Astrocyte of the spinal cord (primary cell): ENCODE measurements around the gene FLRT2.

Experiments
- DNase-seq: peaks from one replicate; pipeline ENCODE4 v3.0.0; 2011; ENCODE audit warnings: low read depth, low spot score
- H3K4me3 ChIP-seq: 2 replicates; pipeline ENCODE4 v1.5.1; 2011; ENCODE audit warnings: low read depth, mild to moderate bottlenecking, low read length, moderate library complexity
- in situ Hi-C: cut with HindIII; loops from 2 replicates; pipeline ENCODE4 v1.10.0; 2017; ENCODE audit warnings: low sequenced_read_pairs
- TF ChIP-seq, protein P1 (sequence below): IDR thresholded peaks from 2 replicates; pipeline ENCODE4 v1.5.1; 2012; ENCODE audit warnings: low read depth, mild to moderate bottlenecking, low read length, inconsistent platforms

Gene FLRT2

GRCh38 chr14:85581691-85582090 is 51.7 kb downstream of the FLRT2 start:
- in situ Hi-C loops: no loop called here
- TF ChIP-seq, protein P1, sequence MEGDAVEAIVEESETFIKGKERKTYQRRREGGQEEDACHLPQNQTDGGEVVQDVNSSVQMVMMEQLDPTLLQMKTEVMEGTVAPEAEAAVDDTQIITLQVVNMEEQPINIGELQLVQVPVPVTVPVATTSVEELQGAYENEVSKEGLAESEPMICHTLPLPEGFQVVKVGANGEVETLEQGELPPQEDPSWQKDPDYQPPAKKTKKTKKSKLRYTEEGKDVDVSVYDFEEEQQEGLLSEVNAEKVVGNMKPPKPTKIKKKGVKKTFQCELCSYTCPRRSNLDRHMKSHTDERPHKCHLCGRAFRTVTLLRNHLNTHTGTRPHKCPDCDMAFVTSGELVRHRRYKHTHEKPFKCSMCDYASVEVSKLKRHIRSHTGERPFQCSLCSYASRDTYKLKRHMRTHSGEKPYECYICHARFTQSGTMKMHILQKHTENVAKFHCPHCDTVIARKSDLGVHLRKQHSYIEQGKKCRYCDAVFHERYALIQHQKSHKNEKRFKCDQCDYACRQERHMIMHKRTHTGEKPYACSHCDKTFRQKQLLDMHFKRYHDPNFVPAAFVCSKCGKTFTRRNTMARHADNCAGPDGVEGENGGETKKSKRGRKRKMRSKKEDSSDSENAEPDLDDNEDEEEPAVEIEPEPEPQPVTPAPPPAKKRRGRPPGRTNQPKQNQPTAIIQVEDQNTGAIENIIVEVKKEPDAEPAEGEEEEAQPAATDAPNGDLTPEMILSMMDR: no peak
- no peak overlapping the region for H3K4me3 ChIP-seq
- DNase-seq: no peak

- in situ Hi-C loops: no loop called here
- DNase-seq: no peak
- H3K4me3 ChIP-seq: no peak overlapping the region
- TF ChIP-seq, protein P1: no peak
Observed at GRCh38 chr14:85583380-85583779, 53.4 kb downstream of the FLRT2 start.

DNA sequence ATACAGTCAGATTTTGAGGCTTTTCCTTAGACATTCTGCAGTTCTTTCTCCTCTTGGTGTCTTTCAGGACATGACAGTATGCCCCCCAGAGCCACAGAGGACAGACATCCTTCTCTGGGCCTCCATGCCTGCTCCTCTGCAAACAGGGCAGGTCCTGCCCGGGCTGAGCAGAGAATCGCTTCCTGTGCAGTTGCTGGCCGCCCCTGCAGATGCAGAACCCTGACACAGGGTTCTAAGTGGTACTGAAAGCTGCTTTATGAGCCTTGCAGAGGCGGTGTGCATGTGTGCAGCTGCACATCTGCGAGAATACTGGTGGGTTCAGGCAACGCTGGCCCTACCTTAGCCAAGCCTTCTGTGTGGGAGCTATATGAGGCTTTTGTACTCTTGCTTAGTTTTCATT is 54.5 kb downstream of the FLRT2 start:
- TF ChIP-seq, protein P1: no peak
- no peak overlapping the region for H3K4me3 ChIP-seq
- in situ Hi-C loops: no loop called here
- no peak for DNase-seq

- in situ Hi-C loops: no loop called here
- DNase-seq: peak; percentile 78
- TF ChIP-seq, protein P1: no peak
- H3K4me3 ChIP-seq: no peak overlapping the region
Observed at GRCh38 chr14:85587151-85587711, 57.3 kb downstream of the FLRT2 start.

- no peak overlapping the region for H3K4me3 ChIP-seq
- TF ChIP-seq, protein P1: no peak
- no peak for DNase-seq
- in situ Hi-C loops: no loop called here
Observed at GRCh38 chr14:85590784-85591183, 60.8 kb downstream of the FLRT2 start.

- no peak overlapping the region for H3K4me3 ChIP-seq
- TF ChIP-seq, protein P1: no peak
- in situ Hi-C loops: no loop called here
- no peak for DNase-seq
Observed at GRCh38 chr14:85594217-85594616, 64.3 kb downstream of the FLRT2 start.

DNA sequence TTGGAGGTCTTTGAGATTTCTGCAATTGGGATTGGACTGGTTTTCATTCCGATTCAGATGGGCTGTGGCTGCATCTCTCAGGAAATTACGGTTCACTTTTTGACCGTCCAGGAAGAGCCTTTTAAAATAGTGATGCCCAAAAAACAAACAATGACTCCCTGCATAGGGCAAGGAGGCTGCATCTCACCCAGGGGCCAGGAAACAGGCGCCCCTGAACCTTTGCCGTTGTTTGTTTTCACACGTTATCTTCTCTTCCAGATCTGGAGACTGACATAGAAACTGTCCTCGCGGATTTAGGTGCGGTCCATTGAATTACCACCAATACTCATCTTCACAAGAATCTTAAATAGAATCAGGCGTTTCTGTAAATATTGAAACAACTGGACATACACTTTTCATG is 66.0 kb downstream of the FLRT2 start:
- TF ChIP-seq, protein P1: no peak
- DNase-seq: no peak
- in situ Hi-C loops: no loop called here
- no peak overlapping the region for H3K4me3 ChIP-seq
